HepG2 (cell line): ENCODE data around the gene ARHGEF10L. TPM values are rescaled to one million over a fixed set of nuclear protein-coding genes. Genes with fewer than 3 reads are reported as not detected.

Source experiments
- AGO2 ChIP-seq: fragments of 200-400 bp; formaldehyde crosslinking; optimal IDR thresholded peaks from 2 replicates; pipeline ENCODE3; 2017; ENCODE audit warnings: mild to moderate bottlenecking, low read depth, low read length, moderate library complexity
- ATF7-NPFF ChIP-seq: sonication (generic); formaldehyde crosslinking; IDR thresholded peaks from 2 replicates; pipeline ENCODE4 v1.8.1; 2023; ENCODE audit warnings: mild to moderate bottlenecking, low read depth, missing genetic modification reagents, moderate library complexity
- CBX2 ChIP-seq, 2 experiments: fragments of 200-600 bp in 1 of 2; sonication (generic); formaldehyde crosslinking in 1 of 2; IDR thresholded peaks; 2 replicates each; pipeline versions ENCODE4 v1.7.0 to v1.8.1; 2018 to 2022; ENCODE audit warnings: low read depth in 2 of 2, low read length in 1 of 2, mild to moderate bottlenecking in 1 of 2, missing genetic modification reagents in 1 of 2
- GATAD2A ChIP-seq: IDR thresholded peaks from 2 replicates; pipeline ENCODE4 v1.6.1; 2016
- HOXA3 ChIP-seq: sonication (generic); formaldehyde crosslinking; IDR thresholded peaks from 2 replicates; pipeline ENCODE4 v1.5.0; 2020; ENCODE audit warnings: missing genetic modification reagents
- HOXA5 ChIP-seq: sonication (generic); formaldehyde crosslinking; IDR thresholded peaks from 2 replicates; pipeline ENCODE4 v1.4.0; 2020; ENCODE audit warnings: missing genetic modification reagents
- KDM2A ChIP-seq: sonication (generic); formaldehyde crosslinking; IDR thresholded peaks from 2 replicates; pipeline ENCODE4 v1.4.0; 2020; ENCODE audit warnings: low read depth, missing genetic modification reagents, borderline replicate concordance
- KDM5B ChIP-seq: sonication (generic); formaldehyde crosslinking; IDR thresholded peaks from 2 replicates; pipeline ENCODE4 v1.4.0; 2020; ENCODE audit warnings: missing genetic modification reagents, mild to moderate bottlenecking, borderline replicate concordance
- MED1 ChIP-seq: sonication (generic); formaldehyde crosslinking; IDR thresholded peaks from 2 replicates; pipeline ENCODE4 v1.4.0; 2020; ENCODE audit warnings: missing genetic modification reagents
- NFKB2 ChIP-seq: sonication (generic); formaldehyde crosslinking; IDR thresholded peaks from 2 replicates; pipeline ENCODE4 v1.4.0; 2020; ENCODE audit warnings: missing genetic modification reagents, borderline replicate concordance
- PHF20 ChIP-seq: sonication (generic); formaldehyde crosslinking; IDR thresholded peaks from 2 replicates; pipeline ENCODE4 v1.5.0; 2020; ENCODE audit warnings: mild to moderate bottlenecking, missing genetic modification reagents
- RBAK ChIP-seq: sonication (generic); formaldehyde crosslinking; IDR thresholded peaks from 2 replicates; pipeline ENCODE4 v1.5.1; 2020; ENCODE audit warnings: mild to moderate bottlenecking, missing genetic modification reagents
- RFXAP ChIP-seq: sonication (generic); formaldehyde crosslinking; IDR thresholded peaks from 2 replicates; pipeline ENCODE4 v1.4.0; 2020; ENCODE audit warnings: missing genetic modification reagents, borderline replicate concordance
- SAP130 ChIP-seq: IDR thresholded peaks from 2 replicates; pipeline ENCODE4 v1.6.1; 2016; ENCODE audit warnings: low read depth
- SMYD3 ChIP-seq: sonication (generic); formaldehyde crosslinking; IDR thresholded peaks from 2 replicates; pipeline ENCODE4 v1.8.1; 2023; ENCODE audit warnings: mild to moderate bottlenecking, missing genetic modification reagents
- ZNF205 ChIP-seq: IDR thresholded peaks from 2 replicates; pipeline ENCODE4 v1.6.1; 2018; ENCODE audit warnings: missing biosample characterization, missing genetic modification reagents
- ZNF256 ChIP-seq: sonication (generic); formaldehyde crosslinking; conservative IDR thresholded peaks from 2 replicates; pipeline ENCODE4 v1.4.0; 2020; ENCODE audit warnings: missing genetic modification reagents
- ZNF274 ChIP-seq: sonication (generic); formaldehyde crosslinking; IDR thresholded peaks from 2 replicates; pipeline ENCODE4 v1.5.1; 2020; ENCODE audit warnings: mild to moderate bottlenecking, missing genetic modification reagents
- ZNF678 ChIP-seq: sonication (generic); formaldehyde crosslinking; IDR thresholded peaks from 2 replicates; pipeline ENCODE4 v1.4.0; 2020; ENCODE audit warnings: mild to moderate bottlenecking, missing genetic modification reagents
- ZNF883 ChIP-seq: sonication (generic); formaldehyde crosslinking; IDR thresholded peaks from 2 replicates; pipeline ENCODE4 v1.5.1; 2020; ENCODE audit warnings: mild to moderate bottlenecking, missing genetic modification reagents; ENCODE audit errors: not compliant biosample characterization
- ZSCAN20 ChIP-seq: sonication (generic); formaldehyde crosslinking; IDR thresholded peaks from 2 replicates; pipeline ENCODE4 v1.4.0; 2020; ENCODE audit warnings: missing genetic modification reagents, mild to moderate bottlenecking, borderline replicate concordance
- polyA plus RNA-seq, 8 experiments: library from polyadenylated mRNA; depleted of rRNA in 3 of 8; stranded (reverse) in 7 of 8; unstranded in 1 of 8; fragments of >200 nt; fragmentation: Illumina TruSeq in 4 of 8; extraction: Trizol in 4 of 8; gene quantifications; 2 replicates each; pipeline versions ENCODE4 v1.2.1 to v1.2.3, GENCODE V29; 2011 to 2016; ENCODE audit warnings: low read depth in 4 of 8, missing spikeins in 1 of 8, mixed read lengths in 1 of 8; ENCODE audit not compliant: insufficient read depth in 1 of 8
- total RNA-seq, 5 experiments: library from RNA; depleted of rRNA; stranded (reverse); fragments of >200 nt; fragmentation: Illumina TruSeq; extraction: Trizol; gene quantifications; 2 replicates each; pipeline ENCODE4 v1.2.3, GENCODE V29; 2016; ENCODE audit warnings: low read depth in 1 of 5
- TF ChIP-seq, protein P1 (sequence below): sonication (generic); formaldehyde crosslinking; IDR thresholded peaks from 2 replicates; pipeline ENCODE4 v1.4.0; 2020; ENCODE audit warnings: mild to moderate bottlenecking, missing genetic modification reagents
- TF ChIP-seq, protein P2 (sequence below): sonication (generic); formaldehyde crosslinking; IDR thresholded peaks from 2 replicates; pipeline ENCODE4 v1.4.0; 2020; ENCODE audit warnings: mild to moderate bottlenecking, missing genetic modification reagents
- TF ChIP-seq, protein P3 (sequence below): sonication (generic); formaldehyde crosslinking; IDR thresholded peaks from 2 replicates; pipeline ENCODE4 v1.5.1; 2020; ENCODE audit warnings: mild to moderate bottlenecking, missing genetic modification reagents, moderate library complexity

The ARHGEF10L gene
- total and polyA plus RNA-seq, 2 of the 13 experiments (the other 11 are each of a cell fraction or from before 2014, with no cell fraction given): 46.5 to 78.3 TPM

DNA sequence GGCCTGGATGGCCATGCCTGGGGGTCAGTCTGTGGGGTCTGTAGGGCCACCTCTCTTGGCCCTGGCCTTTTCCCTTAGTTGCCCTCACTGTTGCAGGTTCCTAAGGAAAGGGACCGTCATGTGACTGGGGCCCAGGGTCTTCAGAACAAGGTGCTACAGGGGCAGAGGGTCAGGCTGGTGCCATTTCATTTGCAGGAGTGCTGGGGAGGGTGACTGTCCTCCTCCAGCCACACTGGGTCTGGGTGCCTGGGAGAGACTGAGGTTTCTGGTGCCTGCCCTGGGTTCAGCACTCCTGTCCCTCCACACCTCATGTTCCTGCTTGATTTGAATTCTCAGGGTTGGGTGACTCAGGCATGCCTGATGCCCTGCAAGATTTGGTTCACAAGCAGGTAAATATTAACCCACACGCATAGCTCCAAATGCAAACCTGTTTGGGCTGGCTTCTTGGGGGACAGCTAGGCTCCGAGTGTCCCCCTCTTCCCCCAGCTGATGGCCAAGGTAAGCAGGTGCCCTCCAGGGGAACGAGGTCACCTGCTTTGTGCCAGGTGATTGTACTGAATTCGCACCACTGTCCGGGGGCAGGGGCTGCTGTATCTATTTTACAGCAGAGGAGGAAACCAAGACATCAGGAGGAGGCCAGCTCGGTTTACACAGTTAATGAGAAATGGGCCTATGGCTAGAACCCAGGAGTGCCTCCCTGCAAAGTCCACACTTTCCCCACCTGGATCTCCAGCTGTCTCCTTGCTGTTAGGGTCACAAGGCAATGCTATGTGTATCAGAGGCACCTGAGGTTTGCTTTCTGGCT lies 20.3 kb downstream of the ARHGEF10L start (continued):
- TF ChIP-seq, protein P1, sequence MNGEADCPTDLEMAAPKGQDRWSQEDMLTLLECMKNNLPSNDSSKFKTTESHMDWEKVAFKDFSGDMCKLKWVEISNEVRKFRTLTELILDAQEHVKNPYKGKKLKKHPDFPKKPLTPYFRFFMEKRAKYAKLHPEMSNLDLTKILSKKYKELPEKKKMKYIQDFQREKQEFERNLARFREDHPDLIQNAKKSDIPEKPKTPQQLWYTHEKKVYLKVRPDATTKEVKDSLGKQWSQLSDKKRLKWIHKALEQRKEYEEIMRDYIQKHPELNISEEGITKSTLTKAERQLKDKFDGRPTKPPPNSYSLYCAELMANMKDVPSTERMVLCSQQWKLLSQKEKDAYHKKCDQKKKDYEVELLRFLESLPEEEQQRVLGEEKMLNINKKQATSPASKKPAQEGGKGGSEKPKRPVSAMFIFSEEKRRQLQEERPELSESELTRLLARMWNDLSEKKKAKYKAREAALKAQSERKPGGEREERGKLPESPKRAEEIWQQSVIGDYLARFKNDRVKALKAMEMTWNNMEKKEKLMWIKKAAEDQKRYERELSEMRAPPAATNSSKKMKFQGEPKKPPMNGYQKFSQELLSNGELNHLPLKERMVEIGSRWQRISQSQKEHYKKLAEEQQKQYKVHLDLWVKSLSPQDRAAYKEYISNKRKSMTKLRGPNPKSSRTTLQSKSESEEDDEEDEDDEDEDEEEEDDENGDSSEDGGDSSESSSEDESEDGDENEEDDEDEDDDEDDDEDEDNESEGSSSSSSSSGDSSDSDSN (CRISPR knock-in tag): peak; percentile 24; the same call in 1 of the 2 replicates
- 0 out of 2 replicates have a peak, but pooled peaks have one; percentile 10 for TF ChIP-seq MED1 (CRISPR knock-in tag)
- TF ChIP-seq SAP130 (CRISPR knock-in tag): peak; percentile 13; the same call in 1 of the 2 replicates
- TF ChIP-seq KDM2A (CRISPR knock-in tag): 0 out of 2 replicates have a peak, but pooled peaks have one; percentile 12
- TF ChIP-seq HOXA5 (CRISPR knock-in tag): no peak
- no peak for TF ChIP-seq ZSCAN20 (CRISPR knock-in tag)
- TF ChIP-seq, protein P2, sequence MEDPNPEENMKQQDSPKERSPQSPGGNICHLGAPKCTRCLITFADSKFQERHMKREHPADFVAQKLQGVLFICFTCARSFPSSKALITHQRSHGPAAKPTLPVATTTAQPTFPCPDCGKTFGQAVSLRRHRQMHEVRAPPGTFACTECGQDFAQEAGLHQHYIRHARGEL (CRISPR knock-in tag): no peak
- TF ChIP-seq ZNF678 (CRISPR knock-in tag): no peak
- no peak for TF ChIP-seq PHF20 (CRISPR knock-in tag)
- no peak for TF ChIP-seq KDM5B (CRISPR knock-in tag)
- TF ChIP-seq NFKB2: 0 out of 2 replicates have a peak, but pooled peaks have one; percentile 62
- no peak for TF ChIP-seq ZNF205
- no peak for TF ChIP-seq ZNF883 (CRISPR knock-in tag)
- TF ChIP-seq ZNF256 (CRISPR knock-in tag): no peak
- 0 out of 2 replicates have a peak, but pooled peaks have one; percentile 34 for TF ChIP-seq SMYD3
- 0 out of 2 replicates have a peak, but pooled peaks have one; percentile 17 for TF ChIP-seq HOXA3 (CRISPR knock-in tag)
- TF ChIP-seq ZNF274 (CRISPR knock-in tag): no peak
- no peak for TF ChIP-seq RFXAP (CRISPR knock-in tag)
- TF ChIP-seq CBX2 (IDR thresholded peaks at IDR 0.05; ENCODE audit: low read depth, low read length): no peak
- no peak for TF ChIP-seq CBX2 (CRISPR knock-in tag; IDR thresholded peaks at IDR 0.05; ENCODE audit: low read depth)
- TF ChIP-seq AGO2: no peak
- no peak for TF ChIP-seq ATF7-NPFF (CRISPR knock-in tag)
- 0 out of 2 replicates have a peak, but pooled peaks have one; percentile 13 for TF ChIP-seq GATAD2A (CRISPR knock-in tag)
- TF ChIP-seq, protein P3, sequence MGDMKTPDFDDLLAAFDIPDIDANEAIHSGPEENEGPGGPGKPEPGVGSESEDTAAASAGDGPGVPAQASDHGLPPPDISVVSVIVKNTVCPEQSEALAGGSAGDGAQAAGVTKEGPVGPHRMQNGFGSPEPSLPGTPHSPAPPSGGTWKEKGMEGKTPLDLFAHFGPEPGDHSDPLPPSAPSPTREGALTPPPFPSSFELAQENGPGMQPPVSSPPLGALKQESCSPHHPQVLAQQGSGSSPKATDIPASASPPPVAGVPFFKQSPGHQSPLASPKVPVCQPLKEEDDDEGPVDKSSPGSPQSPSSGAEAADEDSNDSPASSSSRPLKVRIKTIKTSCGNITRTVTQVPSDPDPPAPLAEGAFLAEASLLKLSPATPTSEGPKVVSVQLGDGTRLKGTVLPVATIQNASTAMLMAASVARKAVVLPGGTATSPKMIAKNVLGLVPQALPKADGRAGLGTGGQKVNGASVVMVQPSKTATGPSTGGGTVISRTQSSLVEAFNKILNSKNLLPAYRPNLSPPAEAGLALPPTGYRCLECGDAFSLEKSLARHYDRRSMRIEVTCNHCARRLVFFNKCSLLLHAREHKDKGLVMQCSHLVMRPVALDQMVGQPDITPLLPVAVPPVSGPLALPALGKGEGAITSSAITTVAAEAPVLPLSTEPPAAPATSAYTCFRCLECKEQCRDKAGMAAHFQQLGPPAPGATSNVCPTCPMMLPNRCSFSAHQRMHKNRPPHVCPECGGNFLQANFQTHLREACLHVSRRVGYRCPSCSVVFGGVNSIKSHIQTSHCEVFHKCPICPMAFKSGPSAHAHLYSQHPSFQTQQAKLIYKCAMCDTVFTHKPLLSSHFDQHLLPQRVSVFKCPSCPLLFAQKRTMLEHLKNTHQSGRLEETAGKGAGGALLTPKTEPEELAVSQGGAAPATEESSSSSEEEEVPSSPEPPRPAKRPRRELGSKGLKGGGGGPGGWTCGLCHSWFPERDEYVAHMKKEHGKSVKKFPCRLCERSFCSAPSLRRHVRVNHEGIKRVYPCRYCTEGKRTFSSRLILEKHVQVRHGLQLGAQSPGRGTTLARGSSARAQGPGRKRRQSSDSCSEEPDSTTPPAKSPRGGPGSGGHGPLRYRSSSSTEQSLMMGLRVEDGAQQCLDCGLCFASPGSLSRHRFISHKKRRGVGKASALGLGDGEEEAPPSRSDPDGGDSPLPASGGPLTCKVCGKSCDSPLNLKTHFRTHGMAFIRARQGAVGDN (CRISPR knock-in tag): peak; percentile 42
- TF ChIP-seq RBAK (CRISPR knock-in tag): no peak
